Gastroesophageal sphincter (tissue), 4 donors: Measurements from ENCODE around the gene BMERB1. TPM values are rescaled to one million over a fixed set of nuclear protein-coding genes. Genes with fewer than 3 reads are reported as not detected.

Experiments used
- ATAC-seq: fragments of 150-250 bp; one replicate; pipeline ENCODE4 v1.9.1; 2016; ENCODE audit warnings: mild to moderate bottlenecking, moderate library complexity
- H3K27ac ChIP-seq, 4 donors: fragments of 200-600 bp; sonication (generic) in 3 of 4; 1 replicate in 3 of 4; 2 replicates in 1 of 4; pipeline ENCODE4 v1.5.1; 2016 to 2019
- H3K27me3 ChIP-seq: fragments of 200-600 bp; sonication (generic); one replicate; pipeline ENCODE4 v1.5.1; 2019
- H3K36me3 ChIP-seq, 2 donors: fragments of 200-600 bp; sonication (generic); one replicate each; pipeline ENCODE4 v1.5.1; 2019; ENCODE audit warnings: control low read depth in 1 of 2
- H3K4me1 ChIP-seq, 3 donors: fragments of 200-600 bp; sonication (generic); 1 replicate in 2 of 3; 2 replicates in 1 of 3; pipeline ENCODE4 v1.5.1; 2016 to 2019; ENCODE audit warnings: control low read depth in 2 of 3
- H3K4me3 ChIP-seq, 2 donors: fragments of 200-600 bp; sonication (generic); one replicate each; pipeline ENCODE4 v1.5.1; 2019; ENCODE audit warnings: mild to moderate bottlenecking in 1 of 2, moderate library complexity in 1 of 2
- H3K9me3 ChIP-seq, 3 donors: fragments of 200-600 bp; sonication (generic); one replicate each; pipeline ENCODE4 v1.5.1; 2017 to 2019; ENCODE audit warnings: control low read depth in 2 of 3
- EP300 ChIP-seq: sonication (generic); formaldehyde crosslinking; IDR thresholded peaks from one replicate; pipeline ENCODE4 v1.6.1; 2017; ENCODE audit warnings: antibody characterized with exemption, mild to moderate bottlenecking
- POLR2A ChIP-seq, 2 donors: fragments of 450-650 bp; IDR thresholded peaks; one replicate each; pipeline ENCODE4 v1.6.1; 2017; ENCODE audit warnings: antibody characterized with exemption in 2 of 2, mild to moderate bottlenecking in 2 of 2, moderate library complexity in 1 of 2
- POLR2AphosphoS5 ChIP-seq: sonication (generic); formaldehyde crosslinking; IDR thresholded peaks from one replicate; pipeline ENCODE4 v1.6.1; 2017; ENCODE audit warnings: antibody characterized with exemption
- WGBS, 2 donors: methylation state at CpG; one replicate each; pipeline ENCODE4 v1.1.5; 2018; ENCODE audit warnings: low coverage in 1 of 2; 5-methylcytosine and 5-hydroxymethylcytosine counted together
- total RNA-seq, 4 donors: library from RNA; depleted of rRNA; stranded (reverse); fragments of >200 nt; gene quantifications; one replicate each; pipeline ENCODE4 v1.1.0, GENCODE V29; 2016
- TF ChIP-seq, protein P1 (sequence below), 4 experiments: fragments of 200-600 bp in 2 of 4; fragments of 450-650 bp in 2 of 4; sonication (generic) in 1 of 4; IDR thresholded peaks; one replicate each; pipeline ENCODE4 v1.5.1; 2017 to 2019; ENCODE audit warnings: antibody characterized with exemption in 4 of 4, mild to moderate bottlenecking in 2 of 4, moderate library complexity in 2 of 4

The BMERB1 gene
- total RNA-seq, 4 donors from 2014 or later = 84.5 to 135 (median 101) TPM

DNA sequence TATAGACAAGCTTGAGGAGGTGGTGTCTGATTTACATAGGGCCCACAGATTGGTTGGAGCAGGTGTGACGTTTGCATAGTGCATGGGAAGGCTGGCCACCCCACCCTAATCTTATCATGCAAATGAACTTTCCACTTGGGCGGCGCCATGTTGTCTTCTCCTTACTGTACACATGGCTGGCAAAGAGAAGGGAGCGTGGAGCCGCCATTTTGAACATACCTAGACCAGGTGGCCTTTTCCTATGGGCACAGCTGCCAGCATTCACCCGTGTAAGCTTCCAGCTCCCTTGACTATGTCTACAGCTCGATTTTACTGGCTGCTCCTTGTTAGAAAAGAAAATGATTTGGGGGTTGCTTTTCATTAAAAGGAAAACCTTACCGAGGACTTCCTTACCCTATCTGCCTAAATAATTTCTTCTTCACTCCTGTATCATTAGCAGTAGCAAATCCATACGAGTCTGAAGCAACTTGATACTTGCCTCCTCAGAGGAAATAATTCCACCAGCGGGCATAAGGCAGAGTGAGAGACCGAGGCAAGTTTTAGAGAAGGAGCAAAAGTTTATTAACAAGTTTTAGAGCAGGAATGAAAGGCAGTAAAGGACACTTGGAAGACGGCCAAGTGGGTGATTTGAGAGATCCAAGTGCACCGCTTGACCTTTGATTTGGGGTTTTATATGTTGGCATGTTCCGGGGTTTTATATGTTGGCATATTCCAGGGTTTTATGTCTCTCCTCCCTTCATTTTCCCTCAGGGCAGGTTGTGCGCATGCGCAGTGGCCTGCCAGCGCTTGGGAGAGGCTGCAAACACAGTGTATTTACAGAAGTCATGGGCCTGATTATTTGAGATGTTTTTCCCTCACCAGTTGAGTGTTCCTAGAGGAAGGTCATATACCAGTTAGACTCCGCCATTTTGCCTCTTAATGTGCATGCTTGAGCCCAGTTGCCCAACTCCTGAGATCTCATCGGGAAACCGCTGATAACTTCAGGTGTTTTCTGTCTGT, 142.9 kb downstream of the BMERB1 start:
- 96 to 99% methylated on average over 13 to 18 of the region's 20 CpGs for WGBS, 2 donors
- H3K4me1 ChIP-seq = peaks cover 0 to 22% (median 0%) of the 10 kb centered on the region in 3 donors
- H3K4me3 ChIP-seq = no peak overlapping the region
- no peaks in the 10 kb centered on the region for H3K27me3 ChIP-seq
- H3K36me3 ChIP-seq = peaks cover 0 to 27% of the 10 kb centered on the region in 2 donors
- no peak for ATAC-seq
- no peaks in the 10 kb centered on the region for H3K9me3 ChIP-seq
- H3K27ac ChIP-seq = peak overlapping the region in 2 of 4 donors; percentile 24 to 40
- TF ChIP-seq POLR2A (IDR thresholded peaks at IDR 0.05) = no peak
- TF ChIP-seq, protein P1, sequence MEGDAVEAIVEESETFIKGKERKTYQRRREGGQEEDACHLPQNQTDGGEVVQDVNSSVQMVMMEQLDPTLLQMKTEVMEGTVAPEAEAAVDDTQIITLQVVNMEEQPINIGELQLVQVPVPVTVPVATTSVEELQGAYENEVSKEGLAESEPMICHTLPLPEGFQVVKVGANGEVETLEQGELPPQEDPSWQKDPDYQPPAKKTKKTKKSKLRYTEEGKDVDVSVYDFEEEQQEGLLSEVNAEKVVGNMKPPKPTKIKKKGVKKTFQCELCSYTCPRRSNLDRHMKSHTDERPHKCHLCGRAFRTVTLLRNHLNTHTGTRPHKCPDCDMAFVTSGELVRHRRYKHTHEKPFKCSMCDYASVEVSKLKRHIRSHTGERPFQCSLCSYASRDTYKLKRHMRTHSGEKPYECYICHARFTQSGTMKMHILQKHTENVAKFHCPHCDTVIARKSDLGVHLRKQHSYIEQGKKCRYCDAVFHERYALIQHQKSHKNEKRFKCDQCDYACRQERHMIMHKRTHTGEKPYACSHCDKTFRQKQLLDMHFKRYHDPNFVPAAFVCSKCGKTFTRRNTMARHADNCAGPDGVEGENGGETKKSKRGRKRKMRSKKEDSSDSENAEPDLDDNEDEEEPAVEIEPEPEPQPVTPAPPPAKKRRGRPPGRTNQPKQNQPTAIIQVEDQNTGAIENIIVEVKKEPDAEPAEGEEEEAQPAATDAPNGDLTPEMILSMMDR (IDR thresholded peaks at IDR 0.05) = no peak
- no peak for TF ChIP-seq EP300

DNA sequence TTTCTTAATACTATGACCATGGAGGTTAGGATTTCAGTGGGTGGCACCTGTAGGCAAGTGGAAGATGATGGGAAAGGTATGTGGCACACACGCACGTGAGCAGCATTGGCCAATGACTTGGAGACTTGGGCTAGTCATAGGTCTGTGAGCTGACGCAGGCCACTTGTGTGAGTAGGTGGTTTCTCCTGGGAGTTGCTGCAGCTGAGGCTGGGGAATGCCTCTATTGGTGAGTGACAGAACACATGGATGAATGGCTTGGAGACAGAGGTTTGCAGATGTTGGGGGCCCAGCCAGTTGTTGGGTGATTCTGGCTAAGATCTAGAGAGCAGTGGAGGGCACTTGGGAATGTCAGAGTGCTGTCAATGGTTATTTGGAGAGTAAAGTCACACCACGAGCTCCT, 144.4 kb downstream of the BMERB1 start:
- H3K27ac ChIP-seq = no peak overlapping the region
- no peak for ATAC-seq
- H3K36me3 ChIP-seq = peaks cover 0 to 36% of the 10 kb centered on the region in 2 donors
- no peaks in the 10 kb centered on the region for H3K27me3 ChIP-seq
- TF ChIP-seq POLR2AphosphoS5 (no peak), POLR2A (IDR thresholded peaks at IDR 0.05) (no peak), EP300 (no peak)
- TF ChIP-seq, protein P1 (IDR thresholded peaks at IDR 0.05) = no peak
- no peaks in the 10 kb centered on the region for H3K9me3 ChIP-seq
- 80 to 93% methylated on average over 1 to 3 of the region's 4 CpGs for WGBS, 2 donors
- H3K4me3 ChIP-seq = no peak overlapping the region
- H3K4me1 ChIP-seq = peaks cover 0 to 22% (median 0%) of the 10 kb centered on the region in 3 donors

DNA sequence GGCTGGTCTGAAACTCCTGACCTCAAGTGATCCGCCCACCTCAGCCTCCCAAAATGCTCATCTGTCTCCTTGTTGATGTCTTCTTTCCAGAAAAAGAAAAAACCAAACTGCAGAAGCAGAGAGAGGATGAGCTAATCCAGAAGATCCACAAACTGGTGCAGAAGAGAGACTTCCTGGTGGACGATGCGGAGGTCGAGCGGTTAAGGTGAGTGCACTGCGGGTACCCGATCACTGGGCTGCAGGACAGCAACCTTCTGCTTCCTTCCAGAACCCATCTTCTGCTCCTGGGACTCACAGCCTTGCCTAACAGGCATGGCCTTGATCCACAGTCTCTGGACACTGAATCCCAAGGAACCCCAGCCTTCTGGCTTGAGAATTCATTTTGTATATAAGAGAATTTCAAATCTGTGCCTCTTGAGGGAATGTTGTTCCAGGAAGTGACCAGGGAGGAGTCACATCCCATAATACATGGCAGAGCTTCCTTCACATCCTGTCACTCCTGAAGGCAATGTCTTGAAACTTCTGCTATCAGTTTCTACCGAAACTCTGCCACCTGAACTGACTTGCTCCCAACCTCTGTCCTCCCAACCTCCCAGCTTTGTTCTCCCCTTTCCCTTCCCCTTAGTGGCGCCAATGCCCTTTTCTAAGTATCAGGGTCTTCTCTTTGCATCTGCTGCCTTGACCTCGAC, 146.9 kb downstream of the BMERB1 start:
- 95 to 98% methylated on average over 5 to 9 of the region's 10 CpGs for WGBS, 2 donors
- peaks cover 0 to 13% (median 0%) of the 10 kb centered on the region in 3 donors for H3K9me3 ChIP-seq
- no peaks in the 10 kb centered on the region for H3K27me3 ChIP-seq
- TF ChIP-seq POLR2A (IDR thresholded peaks at IDR 0.05) (no peak), EP300 (no peak), POLR2AphosphoS5 (no peak)
- TF ChIP-seq, protein P1 (IDR thresholded peaks at IDR 0.05) = no peak
- H3K4me1 ChIP-seq = peaks cover 0 to 12% (median 0%) of the 10 kb centered on the region in 3 donors
- peaks cover 0 to 55% of the 10 kb centered on the region in 2 donors for H3K36me3 ChIP-seq
- H3K4me3 ChIP-seq = no peak overlapping the region
- no peak for ATAC-seq
- H3K27ac ChIP-seq = peak overlapping the region in 1 of 4 donors; percentile 8

DNA sequence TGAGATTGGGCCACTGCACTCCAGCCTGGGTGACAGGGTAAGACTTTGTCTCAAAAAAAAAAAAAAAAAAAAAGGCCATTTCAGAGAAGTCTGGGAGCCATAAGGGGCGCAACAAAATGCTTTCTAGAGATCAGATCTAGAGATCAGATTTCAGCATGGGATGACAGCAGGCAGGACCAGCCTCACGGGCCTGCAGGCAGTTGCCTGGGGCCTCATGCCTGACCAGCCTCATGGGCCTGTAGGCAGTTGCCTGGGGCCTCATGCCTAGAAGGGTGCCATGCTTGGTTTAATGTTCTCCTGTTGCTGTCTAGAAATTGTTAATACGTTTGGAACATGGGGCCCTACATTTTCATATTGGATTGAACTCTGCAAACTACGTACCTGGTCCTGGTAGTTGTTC, 149.1 kb downstream of the BMERB1 start:
- H3K27me3 ChIP-seq = no peaks in the 10 kb centered on the region
- peaks cover 0 to 75% of the 10 kb centered on the region in 2 donors for H3K36me3 ChIP-seq
- ATAC-seq = no peak
- WGBS, 2 donors = 89 to 100% methylated on average over 2 to 4 of the region's 4 CpGs
- TF ChIP-seq POLR2A (IDR thresholded peaks at IDR 0.05) (no peak), POLR2AphosphoS5 (no peak)
- TF ChIP-seq, protein P1 (IDR thresholded peaks at IDR 0.05) = no peak
- no peak overlapping the region for H3K4me3 ChIP-seq
- H3K9me3 ChIP-seq = peaks cover 0 to 19% (median 0%) of the 10 kb centered on the region in 3 donors
- H3K27ac ChIP-seq = no peak overlapping the region
- H3K4me1 ChIP-seq = no peaks in the 10 kb centered on the region
